Measurements from ENCODE around the gene CCR8.

- TF ChIP-seq CTCF (IDR thresholded peaks at IDR 0.05) = no peak
- TF ChIP-seq POLR2A (IDR thresholded peaks at IDR 0.05) = no peak
Measured at GRCh38 chr3:39318301-39318700, 11.2 kb upstream of the CCR8 start.
